Activated CD8-positive, alpha-beta memory T cell treated with anti-CD3 and anti-CD28 coated beads, Interleukin-2, amount 10 ng/mL, durations not matched to agents 7 days and 5 days (primary cell): ENCODE measurements around the gene NUFIP2. TPM values are rescaled to one million over a fixed set of nuclear protein-coding genes. Genes with fewer than 3 reads are reported as not detected.
"Not testable (repeated sequence)": the region's sequence is repeated elsewhere in the genome, so short reads cannot be mapped to it uniquely, and the experiment has no call there.

Experiments
- ATAC-seq: fragments of 150-1000 bp; cut with Tn5 transposase; one replicate; pipeline ENCODE4 v1.10.0; 2021; ENCODE audit warnings: moderate library complexity
- CTCF ChIA-PET: fragments of 350-600 bp; sonication (Branson Sonifier 250); formaldehyde crosslinking; loops from one replicate; lab custom pipeline; 2021; ENCODE audit warnings: antibody characterized with exemption; lab: Charles Lee
- DNase-seq: peaks from one replicate; pipeline ENCODE4 v3.0.0-alpha.2; 2020
- H3K27ac Mint-ChIP-seq: one replicate; pipeline ENCODE4 v1.8.0; 2021; ENCODE audit warnings: mild to moderate bottlenecking, mixed read lengths
- H3K27me3 Mint-ChIP-seq: one replicate; pipeline ENCODE4 v1.8.0; 2021; ENCODE audit warnings: mixed read lengths
- H3K36me3 Mint-ChIP-seq: one replicate; pipeline ENCODE4 v1.8.0; 2021; ENCODE audit warnings: mild to moderate bottlenecking, mixed read lengths
- H3K4me1 Mint-ChIP-seq: one replicate; pipeline ENCODE4 v1.8.0; 2021; ENCODE audit warnings: mixed read lengths
- H3K4me3 Mint-ChIP-seq: one replicate; pipeline ENCODE4 v1.8.0; 2021; ENCODE audit warnings: mild to moderate bottlenecking, moderate library complexity, mixed read lengths
- H3K9me3 Mint-ChIP-seq: one replicate; pipeline ENCODE4 v1.8.0; 2022; ENCODE audit warnings: low read depth, mixed read lengths
- total RNA-seq, 2 experiments: library from RNA; stranded (reverse); gene quantifications; one replicate each; pipeline ENCODE4 v1.2.3, GENCODE V29; 2021

NUFIP2 gene
- total RNA-seq, 2 experiments from 2014 or later: 66.3 to 78.0 TPM

DNA sequence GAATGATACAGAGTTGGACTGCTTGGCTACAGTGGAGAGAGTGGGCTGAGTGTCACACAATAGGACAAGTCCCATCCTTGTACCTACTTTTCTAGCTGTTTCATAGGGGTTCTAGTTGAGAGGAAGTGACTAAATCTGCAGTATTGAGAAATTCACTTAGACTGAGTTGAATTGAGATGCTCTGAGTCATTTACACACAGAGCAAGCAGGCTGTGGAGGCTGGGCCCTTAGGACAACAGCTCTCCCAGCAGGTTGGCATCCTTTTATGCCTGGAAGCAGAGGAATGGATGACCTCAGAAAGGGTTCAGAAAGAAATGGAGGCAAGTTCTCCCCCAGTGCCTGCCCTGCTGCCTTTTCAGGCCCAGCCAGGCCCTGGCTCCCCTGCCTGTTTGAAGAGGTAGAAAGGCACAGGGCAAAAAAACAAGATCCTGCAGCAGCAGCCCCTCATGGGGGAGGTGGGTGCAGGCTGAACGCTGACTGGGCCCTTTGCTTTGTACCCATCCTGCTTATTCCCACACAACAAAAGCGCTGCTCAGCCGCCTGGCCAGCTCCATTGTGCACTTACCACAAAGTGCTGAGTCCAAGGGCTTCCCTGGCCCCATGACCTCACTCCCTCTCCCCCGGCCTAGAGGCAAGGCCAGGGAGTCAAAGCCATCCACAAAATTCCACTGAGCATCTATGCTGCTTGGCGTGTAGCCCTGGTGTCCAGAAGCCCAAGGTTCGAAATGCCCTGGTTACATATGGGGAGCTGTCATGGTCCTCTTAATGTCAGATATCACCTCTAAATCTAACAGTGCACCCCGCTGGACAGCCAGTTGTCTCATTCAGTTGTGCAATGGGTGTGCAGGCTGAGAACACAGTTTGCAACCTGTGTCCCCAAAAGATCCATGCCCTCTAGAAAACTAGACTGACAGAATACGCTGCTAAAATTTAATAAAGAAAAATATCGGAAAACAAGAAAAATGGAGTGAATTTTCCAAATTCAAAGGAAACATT lies 52.7 kb downstream of the NUFIP2 start:
- Mint-ChIP-seq H3K27me3 (no peaks in the 10 kb centered on the region), H3K27ac (no peak overlapping the region), H3K9me3 (no peaks in the 10 kb centered on the region), H3K4me3 (no peak overlapping the region), H3K4me1 (peaks cover 12% of the 10 kb centered on the region), H3K36me3 (no peaks in the 10 kb centered on the region)
- ATAC-seq (peak; percentile 81), DNase-seq (no peak)
- CTCF ChIA-PET: interaction anchor here (0.9 to 1.7 kb wide), 6 partner anchors 8 to 125 kb away, joined by 3 to 7 read pairs (median 5); no protein-coding TSS in a partner anchor

DNA sequence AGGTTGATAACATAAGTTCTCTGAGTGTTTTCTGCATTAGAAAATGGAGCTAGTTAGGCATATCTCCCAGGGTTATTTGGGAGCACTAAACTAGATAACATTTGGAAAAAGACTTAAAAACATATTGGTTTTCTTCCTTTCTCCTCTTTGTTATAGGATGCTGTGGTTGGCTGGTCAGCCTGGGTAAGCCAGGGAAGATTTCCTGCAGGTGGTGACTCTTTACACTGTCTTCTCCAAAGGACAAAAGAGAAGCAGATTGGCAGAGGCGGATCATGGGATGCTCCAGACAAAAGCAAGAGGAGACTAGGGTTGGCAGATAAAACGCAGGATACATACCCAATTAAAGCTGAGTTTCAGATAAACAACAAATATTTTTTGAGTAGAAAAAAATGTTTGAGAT lies 53.5 kb downstream of the NUFIP2 start:
- Mint-ChIP-seq H3K4me3 (no peak overlapping the region), H3K9me3 (no peaks in the 10 kb centered on the region), H3K36me3 (no peaks in the 10 kb centered on the region), H3K27me3 (no peaks in the 10 kb centered on the region), H3K4me1 (peaks cover 12% of the 10 kb centered on the region), H3K27ac (no peak overlapping the region)
- ATAC-seq: no peak
- no peak for DNase-seq
- CTCF ChIA-PET: interaction anchor here (0.9 to 1.7 kb wide), 5 partner anchors 9 to 125 kb away, joined by 3 to 5 read pairs (median 5); no protein-coding TSS in a partner anchor

DNA sequence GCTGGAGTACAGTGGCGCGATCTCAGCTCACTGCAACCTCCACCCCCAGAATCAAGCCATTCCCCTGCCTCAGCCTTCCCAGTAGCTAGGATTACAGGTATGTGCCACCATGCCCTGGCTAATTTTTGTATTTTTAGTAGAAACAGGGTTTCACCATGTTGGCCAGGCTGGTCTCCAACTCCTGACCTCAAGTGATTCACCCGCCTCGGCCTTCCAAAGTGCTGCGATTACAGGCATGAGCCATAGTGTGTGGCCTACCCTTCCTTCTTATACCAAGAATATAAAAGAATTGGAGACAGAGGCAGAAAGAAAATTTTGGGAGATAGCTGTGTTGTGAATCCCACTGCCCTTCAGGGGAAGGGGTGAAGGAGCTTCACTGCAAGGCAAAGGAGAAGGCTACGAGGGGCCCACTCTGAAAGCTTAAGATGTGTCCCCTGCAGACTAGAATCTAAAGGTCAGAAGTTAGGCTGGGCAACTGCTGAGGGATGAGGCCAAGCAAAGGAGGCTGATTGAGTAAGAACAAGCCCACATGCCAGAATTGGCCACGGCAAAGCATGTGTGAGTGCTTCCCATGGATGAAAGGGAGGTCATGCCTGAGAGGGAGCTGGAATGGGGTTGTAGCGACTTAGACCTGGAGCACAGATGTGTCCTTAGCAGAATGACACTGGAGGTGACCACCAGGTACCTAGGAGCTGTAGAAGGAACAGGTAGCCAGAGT lies 55.7 kb downstream of the NUFIP2 start:
- ATAC-seq (no peak), DNase-seq (no peak)
- no peak overlapping the region for H3K27ac Mint-ChIP-seq
- CTCF ChIA-PET: interaction anchor here (0.9 to 1.8 kb wide), 4 partner anchors 11 to 121 kb away, joined by 3 to 7 read pairs (median 4); partner anchors contain the start of gene MYO18A
- H3K36me3 Mint-ChIP-seq: no peaks in the 10 kb centered on the region
- no peak overlapping the region for H3K4me3 Mint-ChIP-seq
- no peaks in the 10 kb centered on the region for H3K9me3 Mint-ChIP-seq
- H3K27me3 Mint-ChIP-seq: no peaks in the 10 kb centered on the region
- H3K4me1 Mint-ChIP-seq: peaks cover 12% of the 10 kb centered on the region

DNA sequence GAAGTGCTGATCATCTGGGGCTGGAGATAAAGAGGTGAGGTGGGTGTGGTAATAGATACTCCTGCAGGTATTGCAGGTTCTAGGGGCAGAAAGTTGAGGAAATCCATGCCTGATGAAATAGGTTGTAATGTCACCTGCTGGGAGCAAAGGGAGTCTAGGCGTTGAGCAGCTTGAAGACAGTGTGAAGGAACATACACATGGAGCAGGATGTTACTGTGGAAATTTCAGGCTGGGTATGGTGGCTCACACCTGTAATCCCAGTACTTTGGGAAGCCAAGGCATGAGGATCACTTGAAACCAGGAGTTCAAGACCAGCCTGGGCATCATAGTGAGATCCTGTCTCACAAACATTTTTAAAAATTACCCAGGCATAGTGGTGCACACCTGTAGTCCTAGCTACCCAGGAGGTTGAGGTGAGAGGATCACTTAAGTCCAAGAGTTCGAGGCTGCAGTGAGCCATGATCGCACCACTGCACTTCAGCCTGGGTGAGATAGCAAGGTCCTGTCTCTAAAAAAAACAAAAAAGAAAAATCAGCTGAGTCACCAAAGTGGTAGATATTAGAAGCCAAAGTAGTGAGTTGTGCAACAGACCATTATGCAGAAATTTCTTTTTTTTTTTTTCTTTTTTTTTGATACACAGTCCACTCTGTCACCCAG lies 56.3 kb downstream of the NUFIP2 start:
- Mint-ChIP-seq H3K9me3 (no peaks in the 10 kb centered on the region), H3K4me3 (no peak overlapping the region), H3K27ac (no peak overlapping the region), H3K4me1 (peaks cover 12% of the 10 kb centered on the region), H3K27me3 (no peaks in the 10 kb centered on the region), H3K36me3 (no peaks in the 10 kb centered on the region)
- DNase-seq (no peak), ATAC-seq (no peak)
- CTCF ChIA-PET: interaction anchor here (1.1 to 1.8 kb wide), 4 partner anchors 11 to 89 kb away, joined by 3 to 7 read pairs (median 4); partner anchors contain the start of gene MYO18A

DNA sequence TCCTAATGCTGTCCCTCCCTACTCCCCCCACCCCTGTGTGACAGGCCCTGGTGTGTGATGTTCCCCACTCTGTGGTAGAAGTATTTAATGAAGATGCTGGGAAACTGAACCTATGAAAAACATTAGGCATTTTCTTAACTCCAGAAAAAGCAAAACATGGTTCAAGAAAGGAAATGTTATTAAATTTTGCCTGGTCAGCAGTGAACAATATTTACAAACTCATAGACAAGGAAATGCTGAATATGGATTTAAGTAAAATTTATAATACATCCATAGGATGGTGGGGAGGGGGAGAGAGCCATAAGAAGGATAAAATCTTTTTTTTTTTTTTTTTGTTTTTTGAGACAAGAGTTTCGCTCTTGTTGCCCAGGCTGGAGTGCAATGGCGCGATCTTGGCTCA lies 58.0 kb downstream of the NUFIP2 start:
- H3K4me1 Mint-ChIP-seq: peaks cover 5% of the 10 kb centered on the region
- DNase-seq (no peak), ATAC-seq (no peak)
- H3K4me3 Mint-ChIP-seq: no peak overlapping the region
- H3K27me3 Mint-ChIP-seq: no peaks in the 10 kb centered on the region
- H3K27ac Mint-ChIP-seq: no peak overlapping the region
- CTCF ChIA-PET: no interaction called here
- no peaks in the 10 kb centered on the region for H3K36me3 Mint-ChIP-seq
- H3K9me3 Mint-ChIP-seq: no peaks in the 10 kb centered on the region

DNA sequence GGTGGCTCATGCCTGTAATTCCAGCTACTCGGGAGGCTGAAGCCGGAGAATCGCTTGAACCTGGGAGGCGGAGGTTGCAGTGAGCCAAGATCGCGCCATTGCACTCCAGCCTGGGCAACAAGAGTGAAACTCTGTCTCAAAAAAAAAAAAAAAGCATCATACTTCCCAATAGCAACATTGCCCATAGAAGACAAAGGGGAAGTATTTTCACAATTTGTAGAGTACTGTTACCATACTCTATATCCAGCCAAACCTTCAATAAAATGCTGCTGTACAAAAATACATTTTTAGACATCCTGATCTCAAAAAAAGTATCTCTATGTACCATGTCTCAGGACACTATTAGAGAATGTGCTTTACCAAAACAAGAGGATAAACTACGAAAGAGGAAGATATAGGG lies 59.0 kb downstream of the NUFIP2 start:
- H3K9me3 Mint-ChIP-seq, ATAC-seq, H3K27me3 Mint-ChIP-seq, DNase-seq, H3K4me1 Mint-ChIP-seq, H3K4me3 Mint-ChIP-seq, H3K36me3 Mint-ChIP-seq, CTCF ChIA-PET, H3K27ac Mint-ChIP-seq: not testable (repeated sequence)

DNA sequence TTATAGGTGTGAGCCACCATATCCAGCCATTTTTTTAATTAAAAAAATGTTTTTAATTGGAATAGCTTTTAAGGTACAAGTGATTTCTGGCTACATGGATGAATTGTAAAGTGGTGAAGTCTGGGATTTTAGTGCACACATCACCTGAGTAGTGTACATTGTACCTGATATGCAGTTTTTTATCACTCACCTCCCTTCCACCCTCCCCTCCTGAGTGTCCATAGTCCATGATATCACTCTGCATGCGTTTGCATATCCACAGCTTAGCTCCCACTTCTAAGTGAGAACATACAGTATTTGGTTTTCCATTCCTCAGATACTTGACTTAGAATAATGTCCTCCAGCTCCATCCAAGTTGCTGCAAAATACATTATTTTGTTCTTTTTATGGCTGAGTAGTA lies 60.6 kb downstream of the NUFIP2 start:
- no peak for DNase-seq
- Mint-ChIP-seq H3K27me3 (no peaks in the 10 kb centered on the region), H3K9me3 (no peaks in the 10 kb centered on the region), H3K36me3 (no peaks in the 10 kb centered on the region), H3K27ac (no peak overlapping the region), H3K4me1 (no peaks in the 10 kb centered on the region), H3K4me3 (no peak overlapping the region)
- CTCF ChIA-PET: interaction anchor here (0.8 to 1.3 kb wide), 3 partner anchors 14 to 84 kb away, joined by 4 read pairs; no protein-coding TSS in a partner anchor
- ATAC-seq: no peak

DNA sequence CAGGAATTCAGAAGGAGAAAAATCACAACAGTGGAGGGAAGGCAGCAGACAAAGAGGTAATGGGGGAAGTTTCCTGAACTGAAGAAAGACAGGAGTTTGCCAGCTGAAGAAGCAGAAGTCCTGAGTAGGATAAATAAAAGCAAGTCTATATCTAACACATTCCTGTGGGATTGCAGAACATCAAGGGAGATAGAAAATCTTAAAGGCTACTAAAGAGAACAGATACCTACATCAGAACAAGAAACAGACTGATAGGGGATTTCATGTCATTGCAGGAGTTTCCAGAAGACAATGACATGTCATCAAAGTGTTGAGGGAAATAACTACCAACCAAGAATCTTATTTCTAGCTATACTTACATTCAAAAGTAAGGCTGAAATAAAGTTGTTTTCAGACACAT lies 68.6 kb downstream of the NUFIP2 start:
- H3K4me1 Mint-ChIP-seq: peaks cover 2% of the 10 kb centered on the region
- H3K9me3 Mint-ChIP-seq: no peaks in the 10 kb centered on the region
- no peaks in the 10 kb centered on the region for H3K36me3 Mint-ChIP-seq
- DNase-seq (no peak), ATAC-seq (no peak)
- H3K27me3 Mint-ChIP-seq: peaks cover 2% of the 10 kb centered on the region
- CTCF ChIA-PET: interaction anchor here (0.6 to 1.8 kb wide), 3 partner anchors 70 to 101 kb away, joined by 3 to 5 read pairs (median 4); no protein-coding TSS in a partner anchor
- no peak overlapping the region for H3K4me3 Mint-ChIP-seq
- no peak overlapping the region for H3K27ac Mint-ChIP-seq

DNA sequence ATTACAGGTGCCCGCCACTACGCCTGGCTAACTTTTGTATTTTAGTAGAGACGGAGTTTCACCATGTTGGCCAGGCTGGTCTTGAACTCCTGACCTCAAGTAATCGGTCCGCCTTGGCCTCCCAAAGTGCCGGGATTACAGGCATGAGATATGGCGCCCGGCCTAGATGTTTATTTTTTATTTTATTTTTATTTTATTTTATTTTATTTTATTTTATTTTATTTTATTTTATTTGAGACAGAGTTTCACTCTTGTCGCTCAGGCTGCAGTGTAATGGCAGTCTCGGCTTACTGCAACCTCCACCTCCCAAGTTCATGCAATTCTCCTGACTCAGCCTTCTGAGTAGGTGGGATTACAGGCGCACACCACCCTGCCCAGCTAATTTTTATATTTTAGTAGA lies 72.6 kb downstream of the NUFIP2 start:
- not testable (repeated sequence) for ATAC-seq, H3K27me3 Mint-ChIP-seq, H3K36me3 Mint-ChIP-seq, DNase-seq, H3K27ac Mint-ChIP-seq, H3K9me3 Mint-ChIP-seq, H3K4me3 Mint-ChIP-seq, H3K4me1 Mint-ChIP-seq
- CTCF ChIA-PET: interaction anchor here (3.1 to 17.6 kb wide), 3 partner anchors 40 to 97 kb away, joined by 27 to 304 read pairs (median 40); partner anchors contain the start of gene MYO18A

DNA sequence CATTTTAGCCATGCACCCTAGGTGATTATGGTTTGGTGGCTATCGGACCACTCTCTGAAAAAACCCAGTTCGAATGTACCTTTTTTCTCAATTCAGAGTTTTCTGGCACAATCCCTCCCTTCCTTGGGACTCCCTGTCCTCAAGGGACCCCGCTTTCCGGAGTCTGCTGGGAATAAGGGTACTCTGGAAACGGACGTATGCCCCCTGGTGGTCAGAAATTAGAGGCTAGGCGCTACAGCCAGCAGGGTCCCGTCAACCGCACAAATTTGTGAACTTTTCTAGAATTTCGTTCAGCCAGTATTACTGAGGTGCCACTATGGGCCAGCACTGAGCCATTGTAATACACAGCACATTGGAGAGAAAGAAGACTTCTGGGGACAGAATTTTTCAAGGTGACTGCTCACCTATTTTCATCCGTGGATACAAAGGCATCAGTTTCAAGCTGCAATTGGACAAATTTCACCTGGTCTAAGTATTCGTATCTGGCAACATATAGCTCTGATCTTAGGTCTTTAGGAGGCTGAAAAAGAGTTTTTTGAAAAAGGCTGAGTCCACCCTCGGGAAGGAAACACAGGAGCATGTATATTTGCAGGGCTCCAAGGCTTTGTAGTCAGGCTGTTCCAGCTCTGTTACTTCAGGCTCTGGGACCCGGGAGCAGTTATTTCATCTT lies 74.4 kb downstream of the NUFIP2 start:
- CTCF ChIA-PET: interaction anchor here (0.6 to 17.6 kb wide), 45 partner anchors 8 to 268 kb away, joined by 3 to 304 read pairs (median 4); partner anchors contain the start of genes MYO18A, NUFIP2 and PHF12
- Mint-ChIP-seq H3K4me3 (no peak overlapping the region), H3K27ac (no peak overlapping the region), H3K4me1 (peaks cover 9% of the 10 kb centered on the region), H3K9me3 (no peaks in the 10 kb centered on the region), H3K36me3 (no peaks in the 10 kb centered on the region), H3K27me3 (peaks cover 3% of the 10 kb centered on the region)
- ATAC-seq: peak; percentile 92
- DNase-seq: peak; percentile 80

DNA sequence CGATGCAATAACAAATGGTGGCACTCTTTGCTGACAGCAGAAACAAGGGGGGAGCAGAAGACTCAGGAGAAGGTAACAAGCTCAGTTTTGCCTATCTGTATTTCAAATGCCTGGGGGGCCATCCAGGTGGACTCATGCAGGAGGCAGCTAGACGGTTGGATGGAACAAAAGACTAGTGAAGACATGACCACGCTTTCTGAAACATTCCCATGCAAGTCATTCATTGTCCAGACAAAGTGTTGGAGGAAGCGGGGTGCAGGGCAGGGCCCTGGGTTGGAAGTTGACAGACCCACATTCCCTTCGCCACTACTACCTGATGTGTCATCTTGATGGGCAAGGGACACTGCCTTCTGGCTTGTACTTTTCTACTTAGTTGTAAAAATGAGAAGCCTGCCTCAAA lies 77.1 kb downstream of the NUFIP2 start:
- peaks cover 9% of the 10 kb centered on the region for H3K4me1 Mint-ChIP-seq
- no peaks in the 10 kb centered on the region for H3K9me3 Mint-ChIP-seq
- H3K27me3 Mint-ChIP-seq: peaks cover 3% of the 10 kb centered on the region
- H3K36me3 Mint-ChIP-seq: no peaks in the 10 kb centered on the region
- CTCF ChIA-PET: interaction anchor here (0.8 to 17.6 kb wide), 4 partner anchors 40 to 251 kb away, joined by 3 to 304 read pairs (median 8); no protein-coding TSS in a partner anchor
- DNase-seq (no peak), ATAC-seq (no peak)
- no peak overlapping the region for H3K27ac Mint-ChIP-seq
- H3K4me3 Mint-ChIP-seq: no peak overlapping the region

DNA sequence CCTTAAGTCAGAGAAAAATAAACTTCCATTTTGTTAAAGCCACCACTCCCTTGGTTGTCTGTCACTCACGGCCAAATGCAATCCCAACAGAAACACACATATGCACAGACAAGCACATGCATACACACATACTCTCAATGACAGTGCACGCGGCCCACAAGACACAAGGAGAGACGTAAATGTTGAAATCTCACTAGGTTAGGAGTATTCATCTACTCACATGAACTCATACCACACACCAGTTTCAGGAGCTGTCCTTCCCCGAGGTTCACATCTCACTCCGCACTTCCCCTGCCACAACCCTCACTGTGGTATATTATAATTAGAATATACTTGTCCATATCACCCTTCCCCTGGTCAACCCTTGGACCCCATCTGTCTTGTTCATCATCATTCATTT lies 77.8 kb downstream of the NUFIP2 start:
- Mint-ChIP-seq H3K27me3 (peaks cover 3% of the 10 kb centered on the region), H3K4me3 (no peak overlapping the region), H3K36me3 (no peaks in the 10 kb centered on the region), H3K27ac (no peak overlapping the region), H3K4me1 (peaks cover 9% of the 10 kb centered on the region), H3K9me3 (no peaks in the 10 kb centered on the region)
- ATAC-seq (no peak), DNase-seq (no peak)
- CTCF ChIA-PET: interaction anchor here (2.6 to 17.6 kb wide), 3 partner anchors 71 to 250 kb away, joined by 7 to 304 read pairs (median 8); no protein-coding TSS in a partner anchor
